H9 (cell line): Measurements from ENCODE around the gene PNPLA8. TPM values are rescaled to one million over a fixed set of nuclear protein-coding genes. Genes with fewer than 3 reads are reported as not detected.

Source experiments
- DNase-seq: peaks from one replicate; pipeline ENCODE4 v3.0.0-alpha.2; 2017
- H2AFZ ChIP-seq: one replicate; pipeline ENCODE4 v1.6.1; 2013; ENCODE audit warnings: mild to moderate bottlenecking, low read length, control low read depth, moderate library complexity
- H2AK5ac ChIP-seq: 2 replicates; pipeline ENCODE4 v1.6.1; 2013; ENCODE audit warnings: low read length, control low read depth, mixed read lengths; ENCODE audit not compliant: insufficient read length
- H2BK120ac ChIP-seq: one replicate; pipeline ENCODE4 v1.6.1; 2013; ENCODE audit warnings: low read depth, mild to moderate bottlenecking, low read length, control low read depth, inconsistent platforms; ENCODE audit not compliant: poor library complexity, severe bottlenecking
- H2BK12ac ChIP-seq: 2 replicates; pipeline ENCODE4 v1.6.1; 2013; ENCODE audit warnings: low read length, control low read depth, mixed read lengths, low read depth; ENCODE audit not compliant: insufficient read length
- H2BK15ac ChIP-seq: 2 replicates; pipeline ENCODE4 v1.6.1; 2013; ENCODE audit warnings: low read depth, low read length, control low read depth
- H2BK20ac ChIP-seq: one replicate; pipeline ENCODE4 v1.6.1; 2013; ENCODE audit warnings: low read depth, mild to moderate bottlenecking, low read length, control low read depth, inconsistent platforms; ENCODE audit not compliant: poor library complexity, severe bottlenecking
- H2BK5ac ChIP-seq: 2 replicates; pipeline ENCODE4 v1.6.1; 2013; ENCODE audit warnings: low read length, control low read depth, mixed read lengths; ENCODE audit not compliant: insufficient read length
- H3K14ac ChIP-seq: 2 replicates; pipeline ENCODE4 v1.6.1; 2013; ENCODE audit warnings: low read length, control low read depth; ENCODE audit not compliant: insufficient read depth
- H3K18ac ChIP-seq: 2 replicates; pipeline ENCODE4 v1.6.1; 2013; ENCODE audit warnings: low read depth, mild to moderate bottlenecking, mixed read lengths, low read length, control low read depth; ENCODE audit not compliant: insufficient read length
- H3K23ac ChIP-seq: 2 replicates; pipeline ENCODE4 v1.6.1; 2013; ENCODE audit warnings: low read length, control low read depth, mixed read lengths, low read depth; ENCODE audit not compliant: insufficient read length
- H3K23me2 ChIP-seq: 2 replicates; pipeline ENCODE4 v1.6.1; 2013; ENCODE audit warnings: low read depth, mild to moderate bottlenecking, mixed read lengths, low read length, control low read depth; ENCODE audit not compliant: insufficient read length, poor library complexity, severe bottlenecking
- H3K27ac ChIP-seq: 2 replicates; pipeline ENCODE4 v1.5.1; 2013; ENCODE audit warnings: low read length, control low read depth, mixed read lengths, low read depth; ENCODE audit not compliant: insufficient read length
- H3K27me3 ChIP-seq: 2 replicates; pipeline ENCODE4 v1.6.1; 2013; ENCODE audit warnings: low read length, control low read depth, inconsistent platforms; ENCODE audit not compliant: insufficient read depth
- H3K4ac ChIP-seq: 2 replicates; pipeline ENCODE4 v1.6.1; 2013; ENCODE audit warnings: low read depth, mild to moderate bottlenecking, control low read depth, inconsistent platforms, low read length, moderate library complexity
- H3K4me1 ChIP-seq: 2 replicates; pipeline ENCODE4 v1.6.1; 2013; ENCODE audit warnings: low read length, control low read depth, inconsistent platforms; ENCODE audit not compliant: insufficient read depth
- H3K4me2 ChIP-seq: 2 replicates; pipeline ENCODE4 v1.6.1; 2013; ENCODE audit warnings: low read length, control low read depth, mixed read lengths; ENCODE audit not compliant: insufficient read length, insufficient read depth
- H3K56ac ChIP-seq: 2 replicates; pipeline ENCODE4 v1.6.1; 2013; ENCODE audit warnings: low read depth, mild to moderate bottlenecking, mixed read lengths, low read length, control low read depth; ENCODE audit not compliant: insufficient read length
- H3K79me1 ChIP-seq: 2 replicates; pipeline ENCODE4 v1.6.1; 2013; ENCODE audit warnings: low read depth, mild to moderate bottlenecking, moderate library complexity, low read length, control low read depth, inconsistent platforms; ENCODE audit not compliant: insufficient read depth, poor library complexity, severe bottlenecking
- H3K79me2 ChIP-seq: 2 replicates; pipeline ENCODE4 v1.6.1; 2013; ENCODE audit warnings: low read length, control low read depth, inconsistent platforms; ENCODE audit not compliant: insufficient read depth
- H3K9ac ChIP-seq: 2 replicates; pipeline ENCODE4 v1.6.1; 2013; ENCODE audit warnings: low read length, control low read depth, mixed read lengths; ENCODE audit not compliant: insufficient read length; ENCODE audit errors: extremely low read depth
- H3K9me3 ChIP-seq: one replicate; pipeline ENCODE4 v1.6.1; 2013; ENCODE audit warnings: low read depth, low read length, inconsistent platforms; ENCODE audit not compliant: control insufficient read depth
- H3T11ph ChIP-seq: one replicate; pipeline ENCODE4 v1.6.1; 2013; ENCODE audit warnings: mild to moderate bottlenecking, low read length, control low read depth, inconsistent platforms
- H4K20me1 ChIP-seq: one replicate; pipeline ENCODE4 v1.6.1; 2013; ENCODE audit not compliant: control insufficient read depth, insufficient read length, insufficient read depth
- H4K5ac ChIP-seq: 2 replicates; pipeline ENCODE4 v1.6.1; 2013; ENCODE audit warnings: low read depth, mild to moderate bottlenecking, mixed read lengths, low read length, control low read depth; ENCODE audit not compliant: insufficient read length
- H4K8ac ChIP-seq: replicated peaks from 2 replicates; pipeline ENCODE4 v1.6.1; 2013; ENCODE audit warnings: low read length, control low read depth, mixed read lengths, low read depth; ENCODE audit not compliant: insufficient read length
- H4K91ac ChIP-seq: 2 replicates; pipeline ENCODE4 v1.6.1; 2013; ENCODE audit warnings: low read depth, mild to moderate bottlenecking, moderate library complexity, mixed read lengths, low read length, control low read depth; ENCODE audit not compliant: insufficient read length
- H3K27ac Mint-ChIP-seq, 3 experiments: 2 replicates in 2 of 3; 3 replicates in 1 of 3; pipeline ENCODE4 v1.8.0; 2020 to 2021; ENCODE audit warnings: mixed read lengths in 3 of 3, mild to moderate bottlenecking in 1 of 3, moderate library complexity in 1 of 3
- H3K27me3 Mint-ChIP-seq: 2 replicates; pipeline ENCODE4 v1.8.0; 2021; ENCODE audit warnings: low read depth, mild to moderate bottlenecking, moderate library complexity, mixed read lengths
- H3K36me3 Mint-ChIP-seq, 3 experiments: 2 replicates in 2 of 3; 3 replicates in 1 of 3; pipeline ENCODE4 v1.8.0; 2020 to 2021; ENCODE audit warnings: low read depth in 3 of 3, mixed read lengths in 3 of 3; ENCODE audit not compliant: insufficient read depth in 1 of 3
- H3K4me1 Mint-ChIP-seq, 2 experiments: 2 replicates each; pipeline ENCODE4 v1.8.0; 2020; ENCODE audit warnings: mixed read lengths in 2 of 2
- H3K4me3 Mint-ChIP-seq, 2 experiments: 2 replicates in 1 of 2; 3 replicates in 1 of 2; pipeline ENCODE4 v1.8.0; 2020 to 2021; ENCODE audit warnings: mild to moderate bottlenecking in 2 of 2, mixed read lengths in 2 of 2, moderate library complexity in 1 of 2
- H3K9me3 Mint-ChIP-seq, 2 experiments: 2 replicates in 1 of 2; 3 replicates in 1 of 2; pipeline ENCODE4 v1.8.0; 2020; ENCODE audit warnings: mild to moderate bottlenecking in 2 of 2, mixed read lengths in 2 of 2, moderate library complexity in 1 of 2
- CTCF ChIP-seq: fragments of 200-600 bp; sonication (generic); conservative IDR thresholded peaks from 3 replicates; pipeline ENCODE4 v1.8.0; 2021; ENCODE audit warnings: antibody characterized with exemption, mild to moderate bottlenecking
- WGBS: extraction: QIAGEN DNeasy Blood & Tissue Kit; methylation state at CpG from one replicate; pipeline ENCODE4 v1.1.7; 2013; ENCODE audit warnings: missing lambda C conversion rate, low lambda C conversion rate, mixed read lengths; ENCODE audit not compliant: insufficient read length; ENCODE audit errors: extremely low coverage; 5-methylcytosine and 5-hydroxymethylcytosine counted together
- total RNA-seq: library from RNA; stranded (reverse); gene quantifications from 2 replicates; pipeline ENCODE4 v1.2.1, GENCODE V29; 2021

Gene PNPLA8
- total RNA-seq, 1 experiment from 2014 or later, result 11.7 TPM

- H3K9me3 ChIP-seq, result no peaks in the 10 kb centered on the region
- no peaks in the 10 kb centered on the region for H3K23me2 ChIP-seq
- Mint-ChIP-seq H3K27ac (no peak overlapping the region), H3K4me3 (no peak overlapping the region), H3K9me3 (peaks cover 7% of the 10 kb centered on the region in 2 experiments; a peak in 4 of 5 replicates), H3K27me3 (no peaks in the 10 kb centered on the region), H3K4me1 (peaks cover 14 to 18% of the 10 kb centered on the region in 2 experiments), H3K36me3 (peaks cover 0 to 15% (median 9%) of the 10 kb centered on the region in 3 experiments; a peak in 5 of 7 replicates)
- no peak overlapping the region for H3K4ac ChIP-seq
- H2BK20ac ChIP-seq, result no peak overlapping the region
- H3K4me2 ChIP-seq, result no peak overlapping the region
- no peak overlapping the region for H4K8ac ChIP-seq
- H3T11ph ChIP-seq, result no peak overlapping the region
- no peaks in the 10 kb centered on the region for H3K79me1 ChIP-seq
- H3K9ac ChIP-seq, result no peak overlapping the region
- H3K56ac ChIP-seq, result no peak overlapping the region
- H2BK5ac ChIP-seq, result no peak overlapping the region
- H4K91ac ChIP-seq, result no peak overlapping the region
- H3K23ac ChIP-seq, result no peak overlapping the region
- H2BK15ac ChIP-seq, result no peak overlapping the region
- DNase-seq, result no peak
- H3K27ac ChIP-seq, result no peak overlapping the region
- H3K4me1 ChIP-seq, result no peaks in the 10 kb centered on the region
- no peaks in the 10 kb centered on the region for H3K79me2 ChIP-seq
- no peaks in the 10 kb centered on the region for H3K27me3 ChIP-seq
- H2BK120ac ChIP-seq, result no peak overlapping the region
- no peak overlapping the region for H3K14ac ChIP-seq
- WGBS, result no CpG with 5 or more reads among the region's 2 CpGs
- TF ChIP-seq CTCF, result no peak
- H2AK5ac ChIP-seq, result no peak overlapping the region
- H4K5ac ChIP-seq, result no peak overlapping the region
- H3K18ac ChIP-seq, result no peak overlapping the region
- no peak overlapping the region for H2AFZ ChIP-seq
- no peaks in the 10 kb centered on the region for H4K20me1 ChIP-seq
- H2BK12ac ChIP-seq, result no peak overlapping the region
These were observed 11.3 kb upstream of the PNPLA8 start for GRCh38 chr7:108537229-108537628.
